Liver (tissue), 9 donors: ENCODE measurements around the gene PEX11B. TPM values are rescaled to one million over a fixed set of nuclear protein-coding genes. Genes with fewer than 3 reads are reported as not detected.

Experiments
- DNase-seq: peaks from one replicate; pipeline ENCODE4 v3.0.0-alpha.2; 2017; ENCODE audit warnings: low spot score
- H3K27ac ChIP-seq, 2 donors: one replicate each; pipeline ENCODE4 v1.7.0; 2013; ENCODE audit warnings: inconsistent platforms in 2 of 2, low read length in 2 of 2, control low read depth in 1 of 2, low read depth in 1 of 2, mild to moderate bottlenecking in 1 of 2
- H3K27me3 ChIP-seq, 4 donors: one replicate each; pipeline versions ENCODE4 v1.6.1 to v1.7.0; 2013; ENCODE audit warnings: low read length in 3 of 4, inconsistent platforms in 1 of 4, mild to moderate bottlenecking in 1 of 4, moderate library complexity in 1 of 4; ENCODE audit not compliant: control insufficient read depth in 4 of 4, insufficient read depth in 4 of 4
- H3K36me3 ChIP-seq, 4 donors: one replicate each; pipeline versions ENCODE4 v1.6.1 to v1.7.0; 2013; ENCODE audit warnings: low read length in 3 of 4, mild to moderate bottlenecking in 3 of 4, low read depth in 1 of 4, moderate library complexity in 1 of 4; ENCODE audit not compliant: control insufficient read depth in 4 of 4, insufficient read depth in 3 of 4
- H3K4me1 ChIP-seq, 4 donors: one replicate each; pipeline versions ENCODE4 v1.6.1 to v1.7.0; 2013; ENCODE audit warnings: low read length in 3 of 4, mild to moderate bottlenecking in 3 of 4, moderate library complexity in 1 of 4; ENCODE audit not compliant: control insufficient read depth in 4 of 4, insufficient read depth in 4 of 4
- H3K4me3 ChIP-seq, 3 donors: one replicate each; pipeline versions ENCODE4 v1.6.1 to v1.7.0; 2013; ENCODE audit warnings: low read length in 3 of 3, control low read depth in 1 of 3, low read depth in 1 of 3, mild to moderate bottlenecking in 1 of 3
- H3K9ac ChIP-seq, 2 donors: one replicate each; pipeline ENCODE4 v1.7.0; 2013; ENCODE audit warnings: low read length in 2 of 2, mild to moderate bottlenecking in 2 of 2, moderate library complexity in 2 of 2, control low read depth in 1 of 2, low read depth in 1 of 2
- H3K9me3 ChIP-seq, 4 donors: one replicate each; pipeline versions ENCODE4 v1.6.1 to v1.7.0; 2013; ENCODE audit warnings: low read length in 3 of 4; ENCODE audit not compliant: control insufficient read depth in 4 of 4
- EGR1 ChIP-seq, 2 donors: IDR thresholded peaks; 2 replicates each; pipeline ENCODE4 v1.6.1; 2016 to 2018; ENCODE audit warnings: antibody characterized with exemption in 2 of 2, low read depth in 2 of 2
- FOXA1 ChIP-seq: IDR thresholded peaks from 2 replicates; pipeline ENCODE4 v1.6.1; 2016; ENCODE audit warnings: antibody characterized with exemption
- FOXA2 ChIP-seq: IDR thresholded peaks from 2 replicates; pipeline ENCODE4 v1.6.1; 2016; ENCODE audit warnings: antibody characterized with exemption
- GABPA ChIP-seq, 2 donors: IDR thresholded peaks in 1 of 2; conservative IDR thresholded peaks in 1 of 2; 2 replicates each; pipeline ENCODE4 v1.6.1; 2016; ENCODE audit warnings: antibody characterized with exemption in 2 of 2, mild to moderate bottlenecking in 1 of 2, moderate library complexity in 1 of 2
- HNF4A ChIP-seq, 2 donors: conservative IDR thresholded peaks; 2 replicates each; pipeline ENCODE4 v1.6.1; 2016; ENCODE audit warnings: antibody characterized with exemption in 2 of 2, mild to moderate bottlenecking in 2 of 2
- HNF4G ChIP-seq: IDR thresholded peaks from 2 replicates; pipeline ENCODE4 v1.6.1; 2016; ENCODE audit warnings: antibody characterized with exemption
- JUND ChIP-seq, 2 donors: IDR thresholded peaks; 2 replicates each; pipeline ENCODE4 v1.6.1; 2016; ENCODE audit warnings: antibody characterized with exemption in 2 of 2
- NR2F2 ChIP-seq: IDR thresholded peaks from 2 replicates; pipeline ENCODE4 v1.6.1; 2016; ENCODE audit warnings: antibody characterized with exemption
- RAD21 ChIP-seq, 2 donors: IDR thresholded peaks; 2 replicates each; pipeline ENCODE4 v1.6.1; 2016; ENCODE audit warnings: antibody characterized with exemption in 2 of 2, mild to moderate bottlenecking in 2 of 2
- RXRA ChIP-seq, 2 donors: IDR thresholded peaks; 2 replicates each; pipeline ENCODE4 v1.6.1; 2017 to 2018; ENCODE audit warnings: antibody characterized with exemption in 2 of 2, mild to moderate bottlenecking in 1 of 2
- SP1 ChIP-seq: IDR thresholded peaks from 2 replicates; pipeline ENCODE4 v1.6.1; 2018; ENCODE audit warnings: antibody characterized with exemption, mild to moderate bottlenecking
- TAF1 ChIP-seq: conservative IDR thresholded peaks from 2 replicates; pipeline ENCODE4 v1.6.1; 2016; ENCODE audit warnings: antibody characterized with exemption, mild to moderate bottlenecking
- YY1 ChIP-seq: IDR thresholded peaks from 2 replicates; pipeline ENCODE4 v1.6.1; 2016; ENCODE audit warnings: antibody characterized with exemption, mild to moderate bottlenecking
- WGBS: extraction: QIAGEN DNeasy Blood & Tissue Kit; methylation state at CpG from one replicate; pipeline ENCODE4 v1.1.7; 2013; 5-methylcytosine and 5-hydroxymethylcytosine counted together
- polyA plus RNA-seq, 2 donors: library from polyadenylated mRNA; stranded (reverse) in 1 of 2; unstranded in 1 of 2; fragments of 200-250 nt in 1 of 2; fragments of >200 nt in 1 of 2; fragmentation: Nextera tagmentation in 1 of 2; extraction: Ambion mirVana in 1 of 2; gene quantifications; one replicate each; pipeline versions ENCODE4 v1.2.1 to v1.2.3, GENCODE V29; 2013 to 2015
- total RNA-seq, 2 donors: library from RNA; depleted of rRNA; stranded (reverse); fragments of >200 nt; gene quantifications; one replicate each; pipeline ENCODE4 v1.2.3, GENCODE V29; 2014
- TF ChIP-seq, protein P1 (sequence below): IDR thresholded peaks from 2 replicates; pipeline ENCODE4 v1.6.1; 2016; ENCODE audit warnings: antibody characterized with exemption
- TF ChIP-seq, protein P2 (sequence below): IDR thresholded peaks from 2 replicates; pipeline ENCODE4 v1.6.1; 2016; ENCODE audit warnings: antibody characterized with exemption
- TF ChIP-seq, protein P3 (sequence below): IDR thresholded peaks from 2 replicates; pipeline ENCODE4 v1.6.1; 2016; ENCODE audit warnings: antibody characterized with exemption
- TF ChIP-seq, protein P4 (sequence below): IDR thresholded peaks from 2 replicates; pipeline ENCODE4 v1.6.1; 2016; ENCODE audit warnings: antibody characterized with exemption, mild to moderate bottlenecking
- TF ChIP-seq, protein P5 (sequence below): fragments of 150-350 bp; IDR thresholded peaks from 2 replicates; pipeline ENCODE4 v1.5.1; 2017; ENCODE audit warnings: improper control_type of control experiment, low read depth, low read length; ENCODE audit not compliant: missing input control
- donor health status: healthy.
- donor health status: healthy.
- donor health status: healthy.
- donor health status: healthy.
- donor health status: healthy.

The PEX11B gene
- total and polyA plus RNA-seq, 4 donors, result 13.4 to 21.0 (median 16.1) TPM

DNA sequence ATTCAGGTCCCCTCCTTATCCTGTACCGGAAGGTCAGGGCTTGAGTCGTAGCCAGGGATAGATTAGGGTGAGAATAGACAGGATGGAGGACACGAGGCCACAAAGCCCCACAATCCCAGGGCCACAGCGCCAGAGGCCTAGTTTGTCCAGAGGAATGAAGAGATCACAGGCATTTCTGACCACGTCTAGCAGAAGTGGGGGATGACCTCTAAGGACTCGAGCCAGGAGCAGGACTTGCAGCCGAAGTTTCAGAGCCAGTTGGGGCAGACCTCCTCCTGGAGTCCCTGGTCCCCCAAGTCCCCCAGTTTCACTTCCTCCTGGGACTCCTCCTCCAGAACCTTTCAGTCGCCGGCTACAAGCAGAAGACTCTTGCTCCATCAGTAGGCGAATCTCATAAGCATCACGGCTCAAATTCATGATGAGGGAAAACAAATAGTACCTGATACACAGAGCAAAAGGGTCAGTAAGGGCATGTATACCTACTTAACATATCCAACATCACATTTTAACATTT lies 6.3 kb downstream of the PEX11B start:
- H3K36me3 ChIP-seq, result peaks cover 7 to 20% (median 14%) of the 10 kb centered on the region in 4 donors
- no peaks in the 10 kb centered on the region for H3K9me3 ChIP-seq
- no peaks in the 10 kb centered on the region for H3K27me3 ChIP-seq
- H3K27ac ChIP-seq, result no peak overlapping the region
- DNase-seq, result no peak
- 83% methylated on average over 11 of the region's 11 CpGs for WGBS
- no peak overlapping the region for H3K4me3 ChIP-seq
- peaks cover 0 to 3% (median 0%) of the 10 kb centered on the region in 4 donors for H3K4me1 ChIP-seq
- H3K9ac ChIP-seq, result no peak overlapping the region
- TF ChIP-seq FOXA2, result no peak
- TF ChIP-seq, protein P1, sequence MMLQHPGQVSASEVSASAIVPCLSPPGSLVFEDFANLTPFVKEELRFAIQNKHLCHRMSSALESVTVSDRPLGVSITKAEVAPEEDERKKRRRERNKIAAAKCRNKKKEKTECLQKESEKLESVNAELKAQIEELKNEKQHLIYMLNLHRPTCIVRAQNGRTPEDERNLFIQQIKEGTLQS, result no peak
- TF ChIP-seq YY1, result no peak
- TF ChIP-seq, protein P2, sequence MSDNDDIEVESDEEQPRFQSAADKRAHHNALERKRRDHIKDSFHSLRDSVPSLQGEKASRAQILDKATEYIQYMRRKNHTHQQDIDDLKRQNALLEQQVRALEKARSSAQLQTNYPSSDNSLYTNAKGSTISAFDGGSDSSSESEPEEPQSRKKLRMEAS, result no peak
- TF ChIP-seq NR2F2, result no peak

DNA sequence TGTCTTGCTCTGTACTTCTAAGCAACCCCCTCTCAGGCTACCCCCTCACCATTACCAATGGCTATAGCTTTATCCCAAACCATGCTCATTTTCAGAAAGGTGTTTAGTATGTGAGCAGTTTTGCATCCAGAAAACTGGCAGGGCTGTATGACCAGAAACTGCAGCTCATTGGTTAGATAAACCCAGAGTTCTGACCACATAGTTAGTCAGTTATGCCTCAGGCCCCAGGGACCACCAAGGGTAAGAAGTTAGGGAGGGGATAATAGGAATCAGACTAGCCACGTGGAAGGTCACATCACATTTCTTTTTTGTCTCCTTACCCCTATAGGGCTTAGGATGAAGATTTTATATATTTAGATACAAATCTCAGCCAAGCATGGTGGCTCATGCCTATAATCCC lies 9.9 kb downstream of the PEX11B start:
- 81% methylated on average over 1 of the region's 1 CpG for WGBS
- Histone ChIP-seq H3K27ac (no peak overlapping the region), H3K27me3 (no peaks in the 10 kb centered on the region), H3K4me1 (no peaks in the 10 kb centered on the region), H3K36me3 (peaks cover 4 to 13% (median 10%) of the 10 kb centered on the region in 4 donors), H3K9me3 (no peaks in the 10 kb centered on the region), H3K4me3 (no peak overlapping the region), H3K9ac (no peak overlapping the region)
- DNase-seq, result no peak
- TF ChIP-seq, protein P3, sequence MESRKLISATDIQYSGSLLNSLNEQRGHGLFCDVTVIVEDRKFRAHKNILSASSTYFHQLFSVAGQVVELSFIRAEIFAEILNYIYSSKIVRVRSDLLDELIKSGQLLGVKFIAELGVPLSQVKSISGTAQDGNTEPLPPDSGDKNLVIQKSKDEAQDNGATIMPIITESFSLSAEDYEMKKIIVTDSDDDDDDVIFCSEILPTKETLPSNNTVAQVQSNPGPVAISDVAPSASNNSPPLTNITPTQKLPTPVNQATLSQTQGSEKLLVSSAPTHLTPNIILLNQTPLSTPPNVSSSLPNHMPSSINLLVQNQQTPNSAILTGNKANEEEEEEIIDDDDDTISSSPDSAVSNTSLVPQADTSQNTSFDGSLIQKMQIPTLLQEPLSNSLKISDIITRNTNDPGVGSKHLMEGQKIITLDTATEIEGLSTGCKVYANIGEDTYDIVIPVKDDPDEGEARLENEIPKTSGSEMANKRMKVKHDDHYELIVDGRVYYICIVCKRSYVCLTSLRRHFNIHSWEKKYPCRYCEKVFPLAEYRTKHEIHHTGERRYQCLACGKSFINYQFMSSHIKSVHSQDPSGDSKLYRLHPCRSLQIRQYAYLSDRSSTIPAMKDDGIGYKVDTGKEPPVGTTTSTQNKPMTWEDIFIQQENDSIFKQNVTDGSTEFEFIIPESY, result no peak
- no peak for TF ChIP-seq GABPA (IDR thresholded peaks at IDR 0.05 in 1 of 2, conservative IDR thresholded peaks at IDR 0.05 in 1 of 2)
- no peak for TF ChIP-seq TAF1
- no peak for TF ChIP-seq NR2F2
- TF ChIP-seq RAD21 (IDR thresholded peaks at IDR 0.05), result no peak
- no peak for TF ChIP-seq JUND (IDR thresholded peaks at IDR 0.05)
- no peak for TF ChIP-seq FOXA2
- TF ChIP-seq, protein P4, sequence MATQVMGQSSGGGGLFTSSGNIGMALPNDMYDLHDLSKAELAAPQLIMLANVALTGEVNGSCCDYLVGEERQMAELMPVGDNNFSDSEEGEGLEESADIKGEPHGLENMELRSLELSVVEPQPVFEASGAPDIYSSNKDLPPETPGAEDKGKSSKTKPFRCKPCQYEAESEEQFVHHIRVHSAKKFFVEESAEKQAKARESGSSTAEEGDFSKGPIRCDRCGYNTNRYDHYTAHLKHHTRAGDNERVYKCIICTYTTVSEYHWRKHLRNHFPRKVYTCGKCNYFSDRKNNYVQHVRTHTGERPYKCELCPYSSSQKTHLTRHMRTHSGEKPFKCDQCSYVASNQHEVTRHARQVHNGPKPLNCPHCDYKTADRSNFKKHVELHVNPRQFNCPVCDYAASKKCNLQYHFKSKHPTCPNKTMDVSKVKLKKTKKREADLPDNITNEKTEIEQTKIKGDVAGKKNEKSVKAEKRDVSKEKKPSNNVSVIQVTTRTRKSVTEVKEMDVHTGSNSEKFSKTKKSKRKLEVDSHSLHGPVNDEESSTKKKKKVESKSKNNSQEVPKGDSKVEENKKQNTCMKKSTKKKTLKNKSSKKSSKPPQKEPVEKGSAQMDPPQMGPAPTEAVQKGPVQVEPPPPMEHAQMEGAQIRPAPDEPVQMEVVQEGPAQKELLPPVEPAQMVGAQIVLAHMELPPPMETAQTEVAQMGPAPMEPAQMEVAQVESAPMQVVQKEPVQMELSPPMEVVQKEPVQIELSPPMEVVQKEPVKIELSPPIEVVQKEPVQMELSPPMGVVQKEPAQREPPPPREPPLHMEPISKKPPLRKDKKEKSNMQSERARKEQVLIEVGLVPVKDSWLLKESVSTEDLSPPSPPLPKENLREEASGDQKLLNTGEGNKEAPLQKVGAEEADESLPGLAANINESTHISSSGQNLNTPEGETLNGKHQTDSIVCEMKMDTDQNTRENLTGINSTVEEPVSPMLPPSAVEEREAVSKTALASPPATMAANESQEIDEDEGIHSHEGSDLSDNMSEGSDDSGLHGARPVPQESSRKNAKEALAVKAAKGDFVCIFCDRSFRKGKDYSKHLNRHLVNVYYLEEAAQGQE, result no peak
- TF ChIP-seq, protein P1, result no peak
- no peak for TF ChIP-seq HNF4A (conservative IDR thresholded peaks at IDR 0.05)
- TF ChIP-seq YY1, result no peak
- TF ChIP-seq HNF4G, result no peak
- TF ChIP-seq, protein P2, result no peak
- TF ChIP-seq SP1, result no peak
- TF ChIP-seq, protein P5, sequence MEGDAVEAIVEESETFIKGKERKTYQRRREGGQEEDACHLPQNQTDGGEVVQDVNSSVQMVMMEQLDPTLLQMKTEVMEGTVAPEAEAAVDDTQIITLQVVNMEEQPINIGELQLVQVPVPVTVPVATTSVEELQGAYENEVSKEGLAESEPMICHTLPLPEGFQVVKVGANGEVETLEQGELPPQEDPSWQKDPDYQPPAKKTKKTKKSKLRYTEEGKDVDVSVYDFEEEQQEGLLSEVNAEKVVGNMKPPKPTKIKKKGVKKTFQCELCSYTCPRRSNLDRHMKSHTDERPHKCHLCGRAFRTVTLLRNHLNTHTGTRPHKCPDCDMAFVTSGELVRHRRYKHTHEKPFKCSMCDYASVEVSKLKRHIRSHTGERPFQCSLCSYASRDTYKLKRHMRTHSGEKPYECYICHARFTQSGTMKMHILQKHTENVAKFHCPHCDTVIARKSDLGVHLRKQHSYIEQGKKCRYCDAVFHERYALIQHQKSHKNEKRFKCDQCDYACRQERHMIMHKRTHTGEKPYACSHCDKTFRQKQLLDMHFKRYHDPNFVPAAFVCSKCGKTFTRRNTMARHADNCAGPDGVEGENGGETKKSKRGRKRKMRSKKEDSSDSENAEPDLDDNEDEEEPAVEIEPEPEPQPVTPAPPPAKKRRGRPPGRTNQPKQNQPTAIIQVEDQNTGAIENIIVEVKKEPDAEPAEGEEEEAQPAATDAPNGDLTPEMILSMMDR, result no peak
- TF ChIP-seq RXRA (IDR thresholded peaks at IDR 0.05), result no peak
- TF ChIP-seq EGR1 (IDR thresholded peaks at IDR 0.05; ENCODE audit: low read depth in 2 of 2), result no peak
- TF ChIP-seq FOXA1, result no peak
